Measurements from ENCODE around the gene CACNA2D3. TPM values are rescaled to one million over a fixed set of nuclear protein-coding genes. Genes with fewer than 3 reads are reported as not detected.

The CACNA2D3 gene
- total RNA-seq, 1 donor from 2014 or later, result 10.0 TPM

- DNase-seq, result no peak
- Mint-ChIP-seq H3K4me1 (ENCODE audit: low read depth, unreplicated experiment) (peaks cover 2% of the 10 kb centered on the region), H3K9me3 (ENCODE audit: unreplicated experiment) (peaks cover 1% of the 10 kb centered on the region), H3K27ac (ENCODE audit: unreplicated experiment) (no peak overlapping the region), H3K4me3 (ENCODE audit: unreplicated experiment) (no peak overlapping the region), H3K27me3 (ENCODE audit: unreplicated experiment) (no peaks in the 10 kb centered on the region), H3K36me3 (ENCODE audit: unreplicated experiment) (no peaks in the 10 kb centered on the region)
- TF ChIP-seq, protein P1, sequence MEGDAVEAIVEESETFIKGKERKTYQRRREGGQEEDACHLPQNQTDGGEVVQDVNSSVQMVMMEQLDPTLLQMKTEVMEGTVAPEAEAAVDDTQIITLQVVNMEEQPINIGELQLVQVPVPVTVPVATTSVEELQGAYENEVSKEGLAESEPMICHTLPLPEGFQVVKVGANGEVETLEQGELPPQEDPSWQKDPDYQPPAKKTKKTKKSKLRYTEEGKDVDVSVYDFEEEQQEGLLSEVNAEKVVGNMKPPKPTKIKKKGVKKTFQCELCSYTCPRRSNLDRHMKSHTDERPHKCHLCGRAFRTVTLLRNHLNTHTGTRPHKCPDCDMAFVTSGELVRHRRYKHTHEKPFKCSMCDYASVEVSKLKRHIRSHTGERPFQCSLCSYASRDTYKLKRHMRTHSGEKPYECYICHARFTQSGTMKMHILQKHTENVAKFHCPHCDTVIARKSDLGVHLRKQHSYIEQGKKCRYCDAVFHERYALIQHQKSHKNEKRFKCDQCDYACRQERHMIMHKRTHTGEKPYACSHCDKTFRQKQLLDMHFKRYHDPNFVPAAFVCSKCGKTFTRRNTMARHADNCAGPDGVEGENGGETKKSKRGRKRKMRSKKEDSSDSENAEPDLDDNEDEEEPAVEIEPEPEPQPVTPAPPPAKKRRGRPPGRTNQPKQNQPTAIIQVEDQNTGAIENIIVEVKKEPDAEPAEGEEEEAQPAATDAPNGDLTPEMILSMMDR (IDR thresholded peaks at IDR 0.05; ENCODE audit: partially characterized antibody, unreplicated experiment), result no peak
Measured at GRCh38 chr3:55118451-55118850, 996.1 kb downstream of the CACNA2D3 start.

DNA sequence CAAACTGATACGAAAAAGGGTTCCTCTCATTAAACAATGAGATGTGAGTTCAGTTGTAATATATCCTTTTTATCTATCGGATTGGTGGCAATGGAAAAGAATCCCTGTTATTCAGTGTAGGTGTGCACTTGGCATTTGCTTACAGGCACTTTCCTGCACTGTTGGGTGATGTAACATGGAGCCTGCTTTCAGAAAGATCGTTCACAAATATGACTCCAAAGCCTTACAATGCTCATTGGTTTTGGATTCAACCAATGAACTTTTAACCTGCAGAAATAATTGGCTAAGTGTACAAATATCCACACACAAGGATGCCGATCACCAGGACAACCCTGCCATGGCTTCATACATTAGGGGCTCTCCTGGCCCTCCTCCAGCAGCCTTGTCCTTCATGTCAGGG lies 996.9 kb downstream of the CACNA2D3 start:
- H3K27ac Mint-ChIP-seq (ENCODE audit: unreplicated experiment), result no peak overlapping the region
- H3K4me3 Mint-ChIP-seq (ENCODE audit: unreplicated experiment), result no peak overlapping the region
- no peak for DNase-seq
- H3K36me3 Mint-ChIP-seq (ENCODE audit: unreplicated experiment), result no peaks in the 10 kb centered on the region
- no peaks in the 10 kb centered on the region for H3K27me3 Mint-ChIP-seq (ENCODE audit: unreplicated experiment)
- peaks cover 2% of the 10 kb centered on the region for H3K4me1 Mint-ChIP-seq (ENCODE audit: low read depth, unreplicated experiment)
- H3K9me3 Mint-ChIP-seq (ENCODE audit: unreplicated experiment), result peaks cover 1% of the 10 kb centered on the region
- TF ChIP-seq, protein P1 (IDR thresholded peaks at IDR 0.05; ENCODE audit: partially characterized antibody, unreplicated experiment), result no peak

DNA sequence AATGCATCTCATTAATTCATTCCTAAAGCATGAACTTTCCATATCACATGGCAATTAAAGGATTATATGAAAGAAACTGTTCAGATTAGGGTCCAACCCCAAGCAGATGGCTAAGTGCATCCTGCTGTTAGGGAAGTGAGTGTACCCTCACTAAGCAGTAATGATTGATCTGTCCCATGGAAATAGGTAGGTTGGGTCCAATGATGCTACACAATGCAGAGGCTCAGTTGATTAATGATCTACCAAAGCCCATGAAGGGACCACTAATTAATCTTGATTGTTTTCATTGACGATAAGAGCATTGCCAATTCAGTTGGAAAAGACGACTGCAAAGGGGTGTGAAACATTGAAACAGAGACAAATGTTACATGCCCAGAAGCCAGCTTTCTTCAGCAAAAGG lies 1000.0 kb downstream of the CACNA2D3 start:
- no peaks in the 10 kb centered on the region for H3K27me3 Mint-ChIP-seq (ENCODE audit: unreplicated experiment)
- H3K36me3 Mint-ChIP-seq (ENCODE audit: unreplicated experiment), result no peaks in the 10 kb centered on the region
- H3K9me3 Mint-ChIP-seq (ENCODE audit: unreplicated experiment), result peaks cover 1% of the 10 kb centered on the region
- no peak overlapping the region for H3K27ac Mint-ChIP-seq (ENCODE audit: unreplicated experiment)
- peaks cover 4% of the 10 kb centered on the region for H3K4me1 Mint-ChIP-seq (ENCODE audit: low read depth, unreplicated experiment)
- DNase-seq, result no peak
- H3K4me3 Mint-ChIP-seq (ENCODE audit: unreplicated experiment), result no peak overlapping the region
- TF ChIP-seq, protein P1 (IDR thresholded peaks at IDR 0.05; ENCODE audit: partially characterized antibody, unreplicated experiment), result no peak

Other genes starting within 250 kb of the CACNA2D3 start
- 59.4 TPM for gene ACTR8, start 240.4 kb upstream of the CACNA2D3 start, total RNA-seq (ENCODE audit: unreplicated experiment)
- gene SELENOK, start 230.7 kb upstream of the CACNA2D3 start, total RNA-seq (ENCODE audit: unreplicated experiment), result 39.4 TPM